Osteoblast (primary cell): ENCODE measurements around the gene MRM1. TPM values are rescaled to one million over a fixed set of nuclear protein-coding genes. Genes with fewer than 3 reads are reported as not detected.

ENCODE experiments used
- DNase-seq: peaks from one replicate; pipeline ENCODE4 v3.0.0; 2011; ENCODE audit warnings: low spot score, mixed read lengths; ENCODE audit not compliant: insufficient read length; ENCODE audit errors: missing footprints
- H2AFZ ChIP-seq: 2 replicates; pipeline ENCODE4 v1.6.0; 2011; ENCODE audit warnings: mild to moderate bottlenecking, low read length
- H3K27ac ChIP-seq: 2 replicates; pipeline ENCODE4 v1.5.1; 2011; ENCODE audit warnings: mild to moderate bottlenecking, low read depth, low read length, moderate library complexity
- H3K27me3 ChIP-seq: 2 replicates; pipeline ENCODE4 v1.6.0; 2012; ENCODE audit warnings: mild to moderate bottlenecking, control low read depth, inconsistent platforms, low read length, moderate library complexity; ENCODE audit not compliant: insufficient read depth
- H3K36me3 ChIP-seq: 2 replicates; pipeline ENCODE4 v1.5.1; 2011; ENCODE audit warnings: mild to moderate bottlenecking, low read length, control low read depth, moderate library complexity; ENCODE audit not compliant: insufficient read depth
- H3K4me1 ChIP-seq: 2 replicates; pipeline ENCODE4 v1.5.1; 2011; ENCODE audit warnings: mild to moderate bottlenecking, low read length, control low read depth, moderate library complexity; ENCODE audit not compliant: insufficient read depth
- H3K4me2 ChIP-seq: 2 replicates; pipeline ENCODE4 v1.6.0; 2011; ENCODE audit warnings: mild to moderate bottlenecking, low read length; ENCODE audit not compliant: insufficient read depth
- H3K4me3 ChIP-seq: fragments of 200-600 bp; sonication (generic); 3 replicates; pipeline ENCODE4 v1.5.1; 2012; ENCODE audit warnings: mild to moderate bottlenecking, low read length, inconsistent platforms; ENCODE audit not compliant: insufficient read depth
- H3K79me2 ChIP-seq: 2 replicates; pipeline ENCODE4 v1.6.0; 2012; ENCODE audit warnings: mild to moderate bottlenecking, low read length, control low read depth, inconsistent platforms; ENCODE audit not compliant: insufficient read depth
- H3K9me3 ChIP-seq: 2 replicates; pipeline ENCODE4 v1.5.1; 2011; ENCODE audit warnings: low read depth, low read length, control low read depth
- H4K20me1 ChIP-seq: 2 replicates; pipeline ENCODE4 v1.6.0; 2012; ENCODE audit warnings: mild to moderate bottlenecking, low read length, control low read depth; ENCODE audit not compliant: insufficient read depth
- total RNA-seq: library from RNA; depleted of rRNA; stranded (reverse); fragments of >200 nt; gene quantifications from 2 replicates; pipeline ENCODE4 v1.2.3, GENCODE V29; 2012
- TF ChIP-seq, protein P1 (sequence below): IDR thresholded peaks from 2 replicates; pipeline ENCODE4 v1.5.1; 2011; ENCODE audit warnings: mild to moderate bottlenecking, low read depth, low read length, moderate library complexity; ENCODE audit errors: extremely low read depth

The MRM1 gene
- total RNA-seq, 1 donor: 4.0 TPM

DNA sequence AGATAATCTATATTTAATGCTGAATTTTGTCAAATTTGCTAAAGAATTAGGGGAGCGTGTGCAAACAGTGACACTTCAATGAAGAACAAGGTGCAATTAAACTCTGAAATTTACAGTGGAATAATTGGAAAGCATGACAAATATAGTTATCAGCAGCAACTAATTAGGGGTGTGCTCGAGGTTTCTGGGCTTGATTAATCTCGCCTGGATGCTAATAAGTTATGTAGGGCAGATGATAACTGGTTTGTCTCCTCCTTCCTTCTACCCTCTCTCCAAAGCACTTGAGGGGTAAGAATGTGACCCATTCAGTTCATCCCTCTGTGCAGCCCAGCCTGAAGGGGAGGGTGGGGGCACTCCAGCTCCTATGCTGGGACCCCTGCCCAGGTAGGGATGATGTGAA lies 21.9 kb downstream of the MRM1 start:
- H3K79me2 ChIP-seq: no peaks in the 10 kb centered on the region
- no peaks in the 10 kb centered on the region for H3K36me3 ChIP-seq
- DNase-seq: no peak
- no peaks in the 10 kb centered on the region for H3K4me1 ChIP-seq
- no peak overlapping the region for H3K4me2 ChIP-seq
- H2AFZ ChIP-seq: no peak overlapping the region
- no peaks in the 10 kb centered on the region for H3K27me3 ChIP-seq
- no peaks in the 10 kb centered on the region for H3K9me3 ChIP-seq
- H4K20me1 ChIP-seq: no peaks in the 10 kb centered on the region
- TF ChIP-seq, protein P1, sequence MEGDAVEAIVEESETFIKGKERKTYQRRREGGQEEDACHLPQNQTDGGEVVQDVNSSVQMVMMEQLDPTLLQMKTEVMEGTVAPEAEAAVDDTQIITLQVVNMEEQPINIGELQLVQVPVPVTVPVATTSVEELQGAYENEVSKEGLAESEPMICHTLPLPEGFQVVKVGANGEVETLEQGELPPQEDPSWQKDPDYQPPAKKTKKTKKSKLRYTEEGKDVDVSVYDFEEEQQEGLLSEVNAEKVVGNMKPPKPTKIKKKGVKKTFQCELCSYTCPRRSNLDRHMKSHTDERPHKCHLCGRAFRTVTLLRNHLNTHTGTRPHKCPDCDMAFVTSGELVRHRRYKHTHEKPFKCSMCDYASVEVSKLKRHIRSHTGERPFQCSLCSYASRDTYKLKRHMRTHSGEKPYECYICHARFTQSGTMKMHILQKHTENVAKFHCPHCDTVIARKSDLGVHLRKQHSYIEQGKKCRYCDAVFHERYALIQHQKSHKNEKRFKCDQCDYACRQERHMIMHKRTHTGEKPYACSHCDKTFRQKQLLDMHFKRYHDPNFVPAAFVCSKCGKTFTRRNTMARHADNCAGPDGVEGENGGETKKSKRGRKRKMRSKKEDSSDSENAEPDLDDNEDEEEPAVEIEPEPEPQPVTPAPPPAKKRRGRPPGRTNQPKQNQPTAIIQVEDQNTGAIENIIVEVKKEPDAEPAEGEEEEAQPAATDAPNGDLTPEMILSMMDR: no peak
- no peak overlapping the region for H3K27ac ChIP-seq
- no peak overlapping the region for H3K4me3 ChIP-seq

- Histone ChIP-seq H3K4me2 (no peak overlapping the region), H3K9me3 (no peaks in the 10 kb centered on the region), H2AFZ (no peak overlapping the region), H3K4me1 (no peaks in the 10 kb centered on the region), H4K20me1 (no peaks in the 10 kb centered on the region), H3K27me3 (no peaks in the 10 kb centered on the region), H3K79me2 (no peaks in the 10 kb centered on the region), H3K36me3 (no peaks in the 10 kb centered on the region), H3K4me3 (no peak overlapping the region), H3K27ac (no peak overlapping the region)
- TF ChIP-seq, protein P1: no peak
- no peak for DNase-seq
Observed at GRCh38 chr17:36625188-36625587, 23.8 kb downstream of the MRM1 start.

- H3K27ac ChIP-seq: no peak overlapping the region
- H3K79me2 ChIP-seq: no peaks in the 10 kb centered on the region
- DNase-seq: peak; percentile 52
- H2AFZ ChIP-seq: no peak overlapping the region
- no peak overlapping the region for H3K4me2 ChIP-seq
- H3K27me3 ChIP-seq: peaks cover 1% of the 10 kb centered on the region
- H3K9me3 ChIP-seq: no peaks in the 10 kb centered on the region
- H3K4me3 ChIP-seq: no peak overlapping the region
- TF ChIP-seq, protein P1: no peak
- no peaks in the 10 kb centered on the region for H3K4me1 ChIP-seq
- H4K20me1 ChIP-seq: no peaks in the 10 kb centered on the region
- no peaks in the 10 kb centered on the region for H3K36me3 ChIP-seq
Observed at GRCh38 chr17:36627101-36627500, 25.7 kb downstream of the MRM1 start.

- H2AFZ ChIP-seq: no peak overlapping the region
- H3K27ac ChIP-seq: no peak overlapping the region
- H3K4me2 ChIP-seq: no peak overlapping the region
- TF ChIP-seq, protein P1: no peak
- no peaks in the 10 kb centered on the region for H3K36me3 ChIP-seq
- no peaks in the 10 kb centered on the region for H3K79me2 ChIP-seq
- H3K9me3 ChIP-seq: no peaks in the 10 kb centered on the region
- no peak for DNase-seq
- no peak overlapping the region for H3K4me3 ChIP-seq
- no peaks in the 10 kb centered on the region for H3K4me1 ChIP-seq
- H3K27me3 ChIP-seq: peaks cover 15% of the 10 kb centered on the region
- H4K20me1 ChIP-seq: no peaks in the 10 kb centered on the region
Observed at GRCh38 chr17:36628576-36628975, 27.2 kb downstream of the MRM1 start.
